GM18505 (cell line): ENCODE data around the gene ST3GAL6.

Source experiments
- ATAC-seq: cut with Tn5 transposase; IDR thresholded peaks from one replicate; pipeline ENCODE4 v1.9.1; 2021; ENCODE audit not compliant: unreplicated experiment
- POLR2A ChIP-seq: IDR thresholded peaks from 4 replicates; pipeline ENCODE4 v1.6.1; 2011; ENCODE audit warnings: borderline replicate concordance; ENCODE audit not compliant: insufficient read depth, insufficient read length; ENCODE audit errors: extremely low read depth

Gene ST3GAL6

DNA sequence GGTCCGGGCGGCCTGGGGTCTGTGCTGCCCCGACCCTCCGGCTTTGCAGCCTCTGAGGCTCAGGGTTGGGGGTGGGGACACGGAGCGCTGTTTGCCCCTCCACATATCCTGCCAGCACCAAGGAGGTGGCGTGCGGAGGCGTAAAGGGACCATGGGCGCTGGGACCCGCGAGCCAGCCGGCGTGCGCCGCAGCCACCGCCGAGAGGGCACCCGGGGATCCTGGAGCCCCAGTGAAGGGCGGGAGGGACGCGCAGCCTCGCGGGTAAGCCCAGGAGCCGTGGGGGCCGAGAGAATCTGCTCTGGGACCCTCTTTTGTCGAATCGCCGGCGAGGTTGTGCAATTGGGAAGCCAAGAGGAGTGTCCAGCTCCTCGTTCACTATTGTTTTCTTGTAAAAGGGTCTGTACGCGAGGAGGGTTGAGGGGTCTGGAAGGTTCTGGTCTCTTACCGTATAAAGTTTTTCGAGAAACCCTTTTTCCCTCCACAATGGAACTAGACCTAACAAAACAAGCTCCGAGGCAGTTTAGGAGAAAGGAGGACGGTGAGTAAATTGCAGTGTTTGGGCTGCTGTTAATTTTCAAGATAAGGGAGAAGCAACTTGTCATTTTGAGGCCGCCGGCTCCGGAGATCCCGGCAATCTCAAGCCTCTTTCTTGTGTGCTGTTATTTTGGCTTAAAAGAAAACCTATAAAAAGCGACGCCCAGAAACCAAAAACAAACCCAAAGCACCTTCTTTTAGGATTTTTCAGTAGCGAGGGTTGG, 29.9 kb upstream of the ST3GAL6 start:
- peak; percentile 8 for TF ChIP-seq POLR2A
- ATAC-seq, result peak; percentile 30

DNA sequence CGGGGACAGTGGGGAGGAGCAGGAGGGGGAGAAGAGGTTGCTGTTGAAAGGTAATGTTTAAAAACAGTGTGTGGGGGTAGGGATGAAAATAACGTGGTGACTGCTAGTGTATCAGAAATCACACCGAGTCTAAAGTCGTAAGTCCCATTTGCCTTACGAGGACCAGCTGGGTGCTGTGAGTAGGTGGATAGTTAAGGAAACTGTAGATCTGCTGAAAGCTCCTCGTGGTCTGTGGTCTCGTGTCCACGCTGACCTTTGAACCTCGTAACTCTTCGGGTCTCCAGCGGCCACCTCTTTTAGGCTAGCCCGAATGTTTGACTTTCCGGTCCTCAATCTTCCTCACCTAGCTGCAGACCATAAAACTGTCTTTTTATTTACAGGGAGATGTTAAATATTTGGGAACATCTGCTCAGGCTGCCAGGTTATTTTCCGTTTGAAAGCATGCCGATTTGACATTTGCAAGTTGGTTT, 29.3 kb upstream of the ST3GAL6 start:
- ATAC-seq, result no peak
- TF ChIP-seq POLR2A, result peak; percentile 10

DNA sequence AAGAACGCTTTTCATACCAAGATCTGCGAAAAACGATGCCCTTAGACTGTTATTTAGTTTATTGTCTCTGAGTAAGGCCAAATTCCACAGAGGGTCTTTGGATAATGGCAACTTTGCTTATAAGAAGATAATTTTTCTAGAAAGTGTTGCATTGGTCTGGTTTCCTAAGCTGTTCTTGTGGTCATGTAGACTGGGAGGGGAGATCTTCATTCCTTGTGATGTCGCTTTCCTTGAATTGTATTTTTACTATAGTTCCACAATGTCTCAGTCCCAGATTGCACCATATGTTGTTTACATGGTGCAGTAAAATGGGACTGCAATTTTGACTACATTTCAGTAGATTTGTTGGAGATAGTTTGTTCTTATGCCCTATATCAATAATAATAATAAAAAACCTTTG, 28.8 kb upstream of the ST3GAL6 start:
- peak; percentile 11 for TF ChIP-seq POLR2A
- ATAC-seq, result no peak

DNA sequence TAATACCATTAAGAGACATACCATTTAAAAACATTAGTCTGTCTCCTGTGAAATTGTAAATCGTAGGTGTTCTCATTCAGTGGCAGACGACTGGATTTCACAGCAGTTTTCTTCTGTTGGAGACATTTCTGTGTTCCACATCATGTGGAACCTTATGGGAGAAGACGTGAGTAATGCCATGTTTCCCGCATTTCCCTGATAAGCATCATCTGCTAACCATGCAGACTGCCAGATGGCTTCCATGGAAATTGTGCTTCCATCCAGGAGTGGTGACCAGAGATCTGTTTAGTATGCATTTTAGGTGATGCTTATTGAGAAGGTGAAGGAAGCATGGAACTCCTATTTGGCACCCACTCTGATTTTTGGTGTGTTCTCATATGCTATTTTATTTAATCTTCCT, 28.4 kb upstream of the ST3GAL6 start:
- no peak for ATAC-seq

DNA sequence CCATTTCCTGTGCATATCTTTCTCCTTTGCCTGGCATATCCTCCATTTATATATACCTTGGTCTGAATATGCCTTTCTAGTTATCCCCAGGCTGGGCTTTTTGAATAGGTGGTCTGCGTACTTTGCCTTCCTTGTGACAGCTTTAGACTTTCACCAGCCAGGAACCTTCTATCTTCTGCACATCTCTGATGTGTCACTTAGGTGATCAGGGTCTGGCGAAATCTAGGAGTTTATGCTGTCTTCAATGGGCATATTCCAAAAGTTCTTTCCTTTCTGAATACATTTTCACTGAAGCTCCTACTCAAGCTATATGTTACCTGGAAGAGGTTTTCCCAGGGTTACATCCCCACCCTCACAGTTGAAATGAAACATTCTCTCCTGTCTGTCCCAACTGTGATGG, 27.8 kb upstream of the ST3GAL6 start:
- no peak for ATAC-seq
- no peak for TF ChIP-seq POLR2A

More for the DNA sequence above, 28.4 kb upstream of the ST3GAL6 start:
- TF ChIP-seq POLR2A, result no peak

DNA sequence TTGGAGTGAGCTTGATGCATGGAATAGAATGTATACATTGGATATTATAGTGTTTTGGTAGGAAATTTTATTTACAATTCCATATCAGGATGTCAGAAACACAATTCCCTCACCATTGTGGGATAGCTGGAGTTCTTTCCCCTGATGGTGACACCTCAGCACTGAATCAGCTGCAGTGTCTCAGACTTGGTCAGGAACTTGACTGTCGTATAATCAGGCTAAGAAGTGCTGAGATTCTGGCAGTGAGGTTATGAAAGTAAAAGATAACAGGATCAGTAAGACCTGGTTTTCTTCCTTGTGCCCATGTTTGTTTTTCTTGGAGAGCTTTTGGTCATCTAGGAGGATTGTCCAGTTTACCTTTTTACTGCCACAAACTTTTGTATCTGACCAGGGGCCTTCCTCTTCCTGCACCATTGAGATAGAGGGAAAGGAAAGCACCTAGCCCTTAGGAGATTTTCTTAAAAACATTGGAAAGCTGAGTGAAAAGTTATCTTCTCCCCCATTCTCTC, 27.3 kb upstream of the ST3GAL6 start:
- ATAC-seq, result no peak
- no peak for TF ChIP-seq POLR2A

DNA sequence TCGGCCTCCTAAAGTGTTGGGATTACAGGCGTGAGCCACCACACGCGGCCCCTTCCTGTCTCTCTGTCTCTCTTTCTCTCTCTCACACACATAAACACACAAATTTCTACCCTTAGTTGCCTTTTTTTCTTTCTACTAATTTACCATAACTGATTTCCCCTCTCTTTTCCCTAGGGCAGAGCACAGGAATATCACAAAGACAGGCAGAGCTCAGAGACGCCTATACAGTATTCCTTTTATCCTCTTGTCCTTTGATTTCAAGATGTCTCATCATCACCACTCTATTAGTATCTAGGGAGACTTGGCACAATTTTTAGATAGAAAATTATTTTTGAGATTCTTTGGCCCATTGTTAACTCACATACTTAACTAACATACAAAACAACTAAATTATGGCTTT, 25.8 kb upstream of the ST3GAL6 start:
- no peak for TF ChIP-seq POLR2A

DNA sequence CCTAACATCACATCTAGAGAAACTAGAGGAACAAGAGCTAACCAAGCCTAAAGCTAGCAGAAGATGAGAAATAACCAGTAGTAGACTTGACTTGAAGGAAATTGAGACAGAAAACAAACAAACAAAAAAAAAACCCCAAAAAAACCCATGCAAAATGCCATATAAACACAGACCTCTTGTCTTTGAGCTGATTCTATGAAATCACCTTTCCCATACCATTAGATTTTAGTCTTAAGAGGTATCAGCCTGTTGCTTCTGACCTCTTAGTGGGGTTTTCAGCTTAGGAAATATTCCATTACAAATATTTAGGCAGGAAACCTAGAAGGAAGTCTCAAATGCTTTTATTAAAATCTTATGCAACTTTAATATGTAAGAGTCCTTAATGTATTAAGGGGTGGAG, 23.9 kb upstream of the ST3GAL6 start:
- TF ChIP-seq POLR2A, result no peak
- ATAC-seq, result no peak

More for the DNA sequence above, 25.8 kb upstream of the ST3GAL6 start:
- no peak for ATAC-seq

DNA sequence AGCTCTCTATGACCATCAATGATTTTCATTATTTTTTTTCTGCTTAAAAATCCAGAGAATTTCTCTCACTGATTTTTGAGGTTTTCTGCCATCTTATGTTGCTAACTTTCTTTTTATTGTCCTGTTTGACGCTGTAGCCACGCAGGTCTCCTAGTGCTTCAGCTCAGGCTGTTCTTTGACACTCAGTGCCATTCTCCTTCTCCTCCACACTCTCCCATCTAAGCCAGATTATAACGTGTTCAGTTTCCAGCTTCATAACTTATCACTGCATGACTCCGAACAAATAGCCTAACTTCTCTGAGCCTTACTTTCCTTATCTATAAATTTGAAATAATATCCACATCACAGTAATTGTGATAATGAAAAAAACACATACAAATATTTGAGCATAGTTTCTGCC, 22.8 kb upstream of the ST3GAL6 start:
- no peak for ATAC-seq
- TF ChIP-seq POLR2A, result no peak

DNA sequence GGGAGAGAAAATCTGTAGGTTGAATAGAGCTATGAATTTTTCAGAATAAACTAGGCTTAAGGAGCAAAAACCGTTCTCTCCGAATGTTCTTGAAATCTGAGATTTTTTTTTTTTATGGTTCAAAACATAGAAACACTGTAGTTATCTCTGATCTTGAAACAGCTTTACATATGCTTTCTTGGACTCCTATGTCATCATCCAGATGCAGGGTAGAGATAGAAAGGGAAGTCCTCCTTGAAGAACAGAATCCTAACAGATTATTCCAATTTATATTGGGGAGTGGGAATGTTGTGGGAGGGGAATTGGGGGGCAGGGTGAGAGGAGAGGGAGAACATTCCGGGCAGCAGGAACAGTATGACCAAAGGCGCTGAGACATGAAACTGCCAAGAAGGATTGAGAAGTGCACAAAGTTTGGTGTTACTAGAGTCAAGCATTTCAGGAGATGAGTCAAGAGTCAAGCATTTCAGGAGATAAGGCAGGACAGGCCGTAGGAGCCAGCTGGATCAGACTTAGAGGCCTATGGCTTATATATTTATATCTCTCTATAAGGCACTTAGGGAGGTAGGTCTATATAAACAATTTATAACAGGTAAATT, 21.9 kb upstream of the ST3GAL6 start:
- no peak for ATAC-seq
- no peak for TF ChIP-seq POLR2A

DNA sequence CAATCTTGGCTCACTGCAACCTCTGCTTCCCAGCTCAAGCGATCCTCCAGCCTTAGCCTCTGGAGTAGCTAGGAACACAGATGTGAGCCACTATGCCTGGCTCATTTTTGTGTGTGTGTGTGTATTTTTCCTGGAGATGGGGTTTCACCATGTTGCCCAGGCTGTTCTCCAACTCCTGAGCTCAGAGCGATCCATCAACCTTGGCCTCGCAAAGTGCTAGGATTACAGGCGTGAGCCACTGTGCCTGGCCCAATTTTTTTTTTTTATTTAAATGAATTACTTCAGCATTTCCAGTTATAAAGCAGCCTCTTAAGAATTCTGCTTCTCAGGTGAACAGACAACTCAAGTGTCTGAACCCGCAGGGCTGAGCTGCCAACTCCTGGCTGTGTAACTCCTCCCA, 20.1 kb upstream of the ST3GAL6 start:
- no peak for TF ChIP-seq POLR2A
- ATAC-seq, result no peak

DNA sequence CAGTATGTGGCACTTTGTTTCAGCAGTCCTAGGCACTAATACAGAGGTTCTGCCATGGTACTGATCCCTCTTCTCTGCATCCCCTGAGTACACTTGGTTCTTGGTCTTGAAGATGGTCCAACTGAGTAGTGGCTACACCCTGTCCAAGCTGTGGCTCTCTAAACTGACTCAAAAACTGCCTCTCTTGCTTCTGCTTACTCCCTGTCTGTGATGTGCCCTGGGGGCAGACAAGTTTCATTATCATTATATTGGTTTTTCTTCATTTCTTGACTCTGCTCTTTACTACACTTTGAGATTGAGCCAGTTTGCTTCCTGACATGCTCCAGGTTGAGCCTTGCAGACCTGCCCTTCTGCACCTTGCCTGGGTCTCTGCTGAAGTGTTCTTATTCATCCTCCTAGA, 18.9 kb upstream of the ST3GAL6 start:
- ATAC-seq, result no peak
- TF ChIP-seq POLR2A, result no peak

DNA sequence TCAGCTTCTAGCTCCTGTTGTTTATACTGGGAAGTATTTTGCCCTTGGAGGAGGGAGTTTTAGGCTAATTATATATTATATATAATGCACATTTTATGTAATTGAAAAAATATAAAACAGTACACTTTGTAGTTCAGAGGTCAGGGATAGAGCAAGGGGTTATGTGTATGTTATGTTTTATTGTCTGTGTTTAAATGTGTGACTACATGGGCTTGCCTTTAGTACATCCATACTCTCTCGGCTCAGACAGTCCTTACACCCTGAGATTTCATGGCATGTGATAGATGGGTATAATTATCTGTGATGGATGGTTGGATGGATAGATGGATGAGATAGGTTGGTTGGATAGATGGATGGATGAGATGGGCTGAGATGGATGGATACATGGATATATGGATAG, 17.4 kb upstream of the ST3GAL6 start:
- TF ChIP-seq POLR2A, result no peak
- no peak for ATAC-seq

DNA sequence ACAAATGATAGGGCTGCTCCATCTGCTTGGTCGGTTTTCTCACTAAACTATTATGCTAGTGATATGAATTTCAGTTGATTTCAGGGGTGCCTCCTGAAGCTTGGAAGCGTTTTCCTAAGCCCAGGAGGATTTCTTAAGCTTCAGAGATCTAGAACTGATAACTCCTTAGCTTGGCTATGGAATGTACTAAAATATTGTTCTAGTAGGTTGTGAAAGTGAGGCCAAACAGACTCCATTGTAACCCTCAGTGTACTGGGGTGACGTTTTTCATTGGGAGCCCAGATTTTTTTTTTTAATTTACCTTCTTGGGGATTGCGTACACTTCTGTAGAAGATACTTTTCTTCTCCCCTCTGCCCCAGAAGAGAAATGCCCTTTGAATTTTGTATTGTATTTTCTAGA, 17.0 kb upstream of the ST3GAL6 start:
- ATAC-seq, result no peak
- TF ChIP-seq POLR2A, result no peak
